Body of pancreas (tissue), 4 donors: ENCODE data around the gene RPH3AL.

Source experiments
- POLR2A ChIP-seq, 3 donors: fragments of 450-650 bp; IDR thresholded peaks; one replicate each; pipeline ENCODE4 v1.6.1; 2016; ENCODE audit warnings: antibody characterized with exemption in 3 of 3, mild to moderate bottlenecking in 2 of 3
- TF ChIP-seq, protein P1 (sequence below), 7 experiments: fragments of 450-650 bp in 4 of 7; fragments of 200-600 bp in 3 of 7; sonication (generic) in 3 of 7; IDR thresholded peaks; one replicate each; pipeline ENCODE4 v1.5.1; 2016 to 2019; ENCODE audit warnings: antibody characterized with exemption in 7 of 7

GRCh38 chr17:283911-284675 lies 68.5 kb downstream of the RPH3AL start:
- TF ChIP-seq, protein P1, sequence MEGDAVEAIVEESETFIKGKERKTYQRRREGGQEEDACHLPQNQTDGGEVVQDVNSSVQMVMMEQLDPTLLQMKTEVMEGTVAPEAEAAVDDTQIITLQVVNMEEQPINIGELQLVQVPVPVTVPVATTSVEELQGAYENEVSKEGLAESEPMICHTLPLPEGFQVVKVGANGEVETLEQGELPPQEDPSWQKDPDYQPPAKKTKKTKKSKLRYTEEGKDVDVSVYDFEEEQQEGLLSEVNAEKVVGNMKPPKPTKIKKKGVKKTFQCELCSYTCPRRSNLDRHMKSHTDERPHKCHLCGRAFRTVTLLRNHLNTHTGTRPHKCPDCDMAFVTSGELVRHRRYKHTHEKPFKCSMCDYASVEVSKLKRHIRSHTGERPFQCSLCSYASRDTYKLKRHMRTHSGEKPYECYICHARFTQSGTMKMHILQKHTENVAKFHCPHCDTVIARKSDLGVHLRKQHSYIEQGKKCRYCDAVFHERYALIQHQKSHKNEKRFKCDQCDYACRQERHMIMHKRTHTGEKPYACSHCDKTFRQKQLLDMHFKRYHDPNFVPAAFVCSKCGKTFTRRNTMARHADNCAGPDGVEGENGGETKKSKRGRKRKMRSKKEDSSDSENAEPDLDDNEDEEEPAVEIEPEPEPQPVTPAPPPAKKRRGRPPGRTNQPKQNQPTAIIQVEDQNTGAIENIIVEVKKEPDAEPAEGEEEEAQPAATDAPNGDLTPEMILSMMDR (IDR thresholded peaks at IDR 0.05) = no peak
- no peak for TF ChIP-seq POLR2A (IDR thresholded peaks at IDR 0.05)
